K562 (cell line): ENCODE data around the gene ILKAP. TPM values are rescaled to one million over a fixed set of nuclear protein-coding genes. Genes with fewer than 3 reads are reported as not detected.

Experiments
- ATAC-seq: fragments of 200-7000 bp; cut with Tn5 transposase; 3 replicates; pipeline ENCODE4 v1.9.1; 2020; ENCODE audit warnings: moderate library complexity
- BruUV-seq: library from RNA; stranded (reverse); fragments of 400-500 nt; replicated peaks from 2 replicates; lab custom pipeline; 2021; lab: Mats Ljungman, UMichigan
- CTCF ChIA-PET: fragments of 300-600 bp; formaldehyde crosslinking; extraction: SDS; loops from one replicate; lab custom pipeline; 2021; ENCODE audit warnings: low intra/inter-chr PET ratio; lab: Yijun Ruan, JAX
- POLR2A ChIA-PET: fragments of 300-600, 350-650 bp; sonication (Branson Sonifier 250); formaldehyde crosslinking; extraction: SDS; loops from one replicate; lab custom pipeline; 2021; ENCODE audit warnings: antibody characterized with exemption, inconsistent platforms; lab: Yijun Ruan, JAX
- DNase-seq, 4 experiments: peaks; one replicate each; pipeline versions ENCODE4 v3.0.0 to v3.0.0-alpha.2; 2011 to 2018; ENCODE audit warnings: low spot score in 3 of 4, mixed read lengths in 3 of 4; ENCODE audit errors: extremely low read depth in 1 of 4
- FAIRE-seq: peaks from 2 replicates; lab custom pipeline; 2011; peaks lifted over from hg19 to GRCh38; lab: Jason Lieb, UNC
- H2AFZ ChIP-seq: 2 replicates; pipeline ENCODE4 v1.6.0; 2011; ENCODE audit warnings: low read depth, low read length, control low read depth, inconsistent platforms
- H3K27ac ChIP-seq: fragments of 200-600 bp; 3 replicates; pipeline ENCODE4 v1.8.0; 2011; ENCODE audit warnings: low read depth, mild to moderate bottlenecking, control low read depth, inconsistent platforms, low read length, moderate library complexity, mixed read lengths; ENCODE audit errors: extremely low read depth
- H3K27me3 ChIP-seq, 2 experiments: fragments of 300-600 bp in 1 of 2; 2 replicates in 1 of 2; 3 replicates in 1 of 2; pipeline versions ENCODE4 v1.6.0 to v1.8.0; 2011; ENCODE audit warnings: inconsistent platforms in 2 of 2, low read length in 2 of 2, mild to moderate bottlenecking in 1 of 2, mixed read lengths in 1 of 2, moderate library complexity in 1 of 2; ENCODE audit not compliant: control insufficient read depth in 2 of 2, insufficient read depth in 2 of 2
- H3K36me3 ChIP-seq: fragments of 300-600 bp; 3 replicates; pipeline ENCODE4 v1.8.0; 2011; ENCODE audit warnings: mild to moderate bottlenecking, low read length, inconsistent platforms; ENCODE audit not compliant: control insufficient read depth, insufficient read depth
- H3K4me1 ChIP-seq, 2 experiments: fragments of 200-600 bp in 1 of 2; replicated peaks in 1 of 2; 2 replicates in 1 of 2; 3 replicates in 1 of 2; pipeline versions ENCODE4 v1.5.1 to v1.8.0; 2011; ENCODE audit warnings: inconsistent platforms in 2 of 2, low read length in 2 of 2, mild to moderate bottlenecking in 1 of 2, mixed read lengths in 1 of 2, moderate library complexity in 1 of 2; ENCODE audit not compliant: control insufficient read depth in 2 of 2, insufficient read depth in 2 of 2
- H3K4me2 ChIP-seq: 2 replicates; pipeline ENCODE4 v1.6.1; 2011; ENCODE audit warnings: low read length, control low read depth, inconsistent platforms, mixed read lengths; ENCODE audit not compliant: insufficient read depth
- H3K4me3 ChIP-seq: fragments of 200-600 bp; sonication (generic), shearing (Covaris generic); 2 replicates; pipeline ENCODE4 v1.5.1; 2016; ENCODE audit warnings: control low read depth, inconsistent platforms
- H3K79me2 ChIP-seq: fragments of 200-600 bp; 3 replicates; pipeline ENCODE4 v1.8.0; 2011; ENCODE audit warnings: low read length, inconsistent platforms; ENCODE audit not compliant: control insufficient read depth, insufficient read depth
- H3K9ac ChIP-seq, 2 experiments: 2 replicates each; pipeline versions ENCODE4 v1.6.0 to v1.6.1; 2011; ENCODE audit warnings: low read depth in 2 of 2, low read length in 2 of 2, control low read depth in 1 of 2, inconsistent platforms in 1 of 2, mild to moderate bottlenecking in 1 of 2, mixed read lengths in 1 of 2; ENCODE audit not compliant: insufficient read depth in 1 of 2
- H3K9me1 ChIP-seq: one replicate; pipeline ENCODE4 v1.6.0; 2011; ENCODE audit warnings: inconsistent platforms, mild to moderate bottlenecking, low read length, moderate library complexity; ENCODE audit not compliant: control insufficient read depth, insufficient read depth
- H3K9me3 ChIP-seq: replicated peaks from 2 replicates; pipeline ENCODE4 v1.5.1; 2011; ENCODE audit warnings: low read depth, low read length, inconsistent platforms; ENCODE audit not compliant: control insufficient read depth, insufficient read depth
- H4K20me1 ChIP-seq: replicated peaks from 2 replicates; pipeline ENCODE4 v1.6.1; 2011; ENCODE audit warnings: low read length, inconsistent platforms, mixed read lengths; ENCODE audit not compliant: control insufficient read depth, insufficient read depth
- C11orf30 ChIP-seq: fragments of 450-650 bp; IDR thresholded peaks from 2 replicates; pipeline ENCODE4 v1.6.1; 2016; ENCODE audit warnings: low read depth, mild to moderate bottlenecking
- CBX8 ChIP-seq: fragments of 200-600 bp; sonication (generic); IDR thresholded peaks from 2 replicates; pipeline ENCODE4 v1.6.1; 2012; ENCODE audit warnings: borderline replicate concordance, mixed run types, low read depth, mild to moderate bottlenecking, moderate library complexity, mixed read lengths, low read length, control low read depth, inconsistent platforms; ENCODE audit not compliant: poor library complexity, severe bottlenecking; ENCODE audit errors: extremely low read depth
- HNRNPL ChIP-seq: fragments of 200-400 bp; formaldehyde crosslinking; IDR thresholded peaks from 2 replicates; pipeline ENCODE4 v1.6.1; 2017; ENCODE audit warnings: low read depth, mild to moderate bottlenecking, low read length
- MAZ ChIP-seq, 2 experiments: fragments of 450-650 bp in 1 of 2; sonication (generic) in 1 of 2; formaldehyde crosslinking; IDR thresholded peaks in 1 of 2; conservative IDR thresholded peaks in 1 of 2; 2 replicates each; pipeline versions ENCODE4 v1.4.0 to v1.5.0; 2020; ENCODE audit warnings: mild to moderate bottlenecking in 1 of 2, missing genetic modification reagents in 1 of 2
- ZNF143 ChIP-seq: sonication (generic); formaldehyde crosslinking; IDR thresholded peaks from 2 replicates; pipeline ENCODE4 v1.9.0; 2022; ENCODE audit warnings: mild to moderate bottlenecking, missing genetic modification reagents
- WGBS: fragments of 100-300 bp; shearing (Covaris generic); methylation state at CpG from one replicate; pipeline ENCODE4 v1.1.6; 2016; ENCODE audit warnings: low coverage, mixed read lengths; ENCODE audit not compliant: insufficient coverage; ENCODE audit errors: missing lambda C conversion rate; 5-methylcytosine and 5-hydroxymethylcytosine counted together
- in situ Hi-C: fragments of 300-500 bp; cut with MboI; formaldehyde crosslinking; loops from 4 replicates; pipeline ENCODE4 v1.15.0; 2018; ENCODE audit warnings: inconsistent platforms, mixed read lengths
- intact Hi-C: fragments of 100-400 bp; cut with micrococcal nuclease; formaldehyde crosslinking; loops from 2 replicates; pipeline ENCODE4 v1.14.2; 2022
- polyA plus RNA-seq, 8 experiments: library from polyadenylated mRNA; depleted of rRNA in 4 of 8; stranded (reverse) in 5 of 8; unstranded in 3 of 8; fragments of >200 nt; fragmentation: Nextera tagmentation in 2 of 8; fragmentation: Illumina TruSeq in 1 of 8; extraction: Ambion mirVana in 2 of 8; extraction: Trizol in 1 of 8; gene quantifications; 2 replicates each; pipeline versions ENCODE4 v1.2.1 to v1.2.3, GENCODE V29; 2011 to 2014; ENCODE audit warnings: inconsistent platforms in 1 of 8, missing spikeins in 1 of 8
- total RNA-seq, 7 experiments: library from RNA; depleted of rRNA in 6 of 7; stranded (reverse); fragments of >200 nt in 6 of 7; fragmentation: Illumina TruSeq in 2 of 7; extraction: Trizol in 2 of 7; gene quantifications; 2 replicates each; pipeline versions ENCODE4 v1.2.1 to v1.2.3, GENCODE V29; 2011 to 2021; ENCODE audit warnings: low replicate concordance in 1 of 7
- TF ChIP-seq, protein P1 (sequence below), 2 experiments: fragments of 200-800 bp in 1 of 2; sonication (Bioruptor generic) in 1 of 2; sonication (generic) in 1 of 2; formaldehyde crosslinking in 1 of 2; IDR thresholded peaks in 1 of 2; conservative IDR thresholded peaks in 1 of 2; 2 replicates each; pipeline versions ENCODE4 v1.5.0 to v1.6.1; 2016 to 2020; ENCODE audit warnings: missing compliant biosample characterization in 1 of 2, missing genetic modification characterization in 1 of 2, missing genetic modification reagents in 1 of 2
- TF ChIP-seq, protein P2 (sequence below): fragments of 200-800 bp; sonication (Bioruptor generic); IDR thresholded peaks from 2 replicates; pipeline ENCODE4 v1.6.1; 2017; ENCODE audit warnings: missing genetic modification characterization, missing compliant biosample characterization

Gene ILKAP
- total and polyA plus RNA-seq, 9 of the 15 experiments (the other 6 are each of a cell fraction or from before 2014, with no cell fraction given): 3.1 to 43.9 (median 20.7) TPM

GRCh38 chr2:238131761-238132462, 71.6 kb downstream of the ILKAP start:
- peaks cover 5 to 49% of the 10 kb centered on the region in 2 experiments; a peak in 4 of 5 replicates for H3K27me3 ChIP-seq
- BruUV-seq: no TSS peak
- WGBS: 17% methylated on average over 2 of the region's 14 CpGs
- CTCF ChIA-PET: no interaction called here
- H3K79me2 ChIP-seq: no peaks in the 10 kb centered on the region
- intact Hi-C loops: loop anchor here (10.0 kb wide), 1 partner anchor 277 kb away; the partner anchor contains the start of gene RAMP1
- H3K4me2 ChIP-seq: no peak overlapping the region
- no peak overlapping the region for H3K27ac ChIP-seq
- H3K36me3 ChIP-seq: no peaks in the 10 kb centered on the region
- ATAC-seq: no peak
- no peak overlapping the region for H2AFZ ChIP-seq
- POLR2A ChIA-PET: interaction anchor here (1.1 kb wide), 1 partner anchor 31 kb away, joined by 3 read pairs; no protein-coding TSS in a partner anchor
- H4K20me1 ChIP-seq: no peaks in the 10 kb centered on the region
- no peak for DNase-seq
- no peak for FAIRE-seq
- no peaks in the 10 kb centered on the region for H3K9me3 ChIP-seq
- H3K9me1 ChIP-seq: no peaks in the 10 kb centered on the region
- peaks cover 0 to 50% of the 10 kb centered on the region in 2 experiments; a peak in 3 of 5 replicates for H3K4me1 ChIP-seq
- TF ChIP-seq ZNF143 (CRISPR knock-in tag) (no peak), HNRNPL (no peak), CBX8 (no peak), C11orf30 (no peak), MAZ (CRISPR knock-in tag; conservative IDR thresholded peaks at IDR 0.05 in 1 of 2, IDR thresholded peaks at IDR 0.05 in 1 of 2) (no peak)
- TF ChIP-seq, protein P1, sequence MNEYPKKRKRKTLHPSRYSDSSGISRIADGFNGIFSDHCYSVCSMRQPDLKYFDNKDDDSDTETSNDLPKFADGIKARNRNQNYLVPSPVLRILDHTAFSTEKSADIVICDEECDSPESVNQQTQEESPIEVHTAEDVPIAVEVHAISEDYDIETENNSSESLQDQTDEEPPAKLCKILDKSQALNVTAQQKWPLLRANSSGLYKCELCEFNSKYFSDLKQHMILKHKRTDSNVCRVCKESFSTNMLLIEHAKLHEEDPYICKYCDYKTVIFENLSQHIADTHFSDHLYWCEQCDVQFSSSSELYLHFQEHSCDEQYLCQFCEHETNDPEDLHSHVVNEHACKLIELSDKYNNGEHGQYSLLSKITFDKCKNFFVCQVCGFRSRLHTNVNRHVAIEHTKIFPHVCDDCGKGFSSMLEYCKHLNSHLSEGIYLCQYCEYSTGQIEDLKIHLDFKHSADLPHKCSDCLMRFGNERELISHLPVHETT (CRISPR knock-in tag; conservative IDR thresholded peaks at IDR 0.05 in 1 of 2, IDR thresholded peaks at IDR 0.05 in 1 of 2): no peak
- TF ChIP-seq, protein P2, sequence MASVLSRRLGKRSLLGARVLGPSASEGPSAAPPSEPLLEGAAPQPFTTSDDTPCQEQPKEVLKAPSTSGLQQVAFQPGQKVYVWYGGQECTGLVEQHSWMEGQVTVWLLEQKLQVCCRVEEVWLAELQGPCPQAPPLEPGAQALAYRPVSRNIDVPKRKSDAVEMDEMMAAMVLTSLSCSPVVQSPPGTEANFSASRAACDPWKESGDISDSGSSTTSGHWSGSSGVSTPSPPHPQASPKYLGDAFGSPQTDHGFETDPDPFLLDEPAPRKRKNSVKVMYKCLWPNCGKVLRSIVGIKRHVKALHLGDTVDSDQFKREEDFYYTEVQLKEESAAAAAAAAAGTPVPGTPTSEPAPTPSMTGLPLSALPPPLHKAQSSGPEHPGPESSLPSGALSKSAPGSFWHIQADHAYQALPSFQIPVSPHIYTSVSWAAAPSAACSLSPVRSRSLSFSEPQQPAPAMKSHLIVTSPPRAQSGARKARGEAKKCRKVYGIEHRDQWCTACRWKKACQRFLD: no peak
- no peak overlapping the region for H3K9ac ChIP-seq
- no peak overlapping the region for H3K4me3 ChIP-seq
- in situ Hi-C loops: no loop called here
